GM06990 (cell line): ENCODE measurements around the gene ZNF516.

ENCODE experiments used
- DNase-seq: peaks from one replicate; pipeline ENCODE4 v3.0.0-alpha.2; 2011; ENCODE audit not compliant: insufficient read length; ENCODE audit errors: extremely low read depth
- H3K27me3 ChIP-seq: replicated peaks from 2 replicates; pipeline ENCODE4 v1.6.0; 2011; ENCODE audit warnings: low read length; ENCODE audit not compliant: control insufficient read depth, insufficient read depth
- H3K36me3 ChIP-seq: 2 replicates; pipeline ENCODE4 v1.5.1; 2011; ENCODE audit warnings: low read length; ENCODE audit not compliant: control insufficient read depth, insufficient read depth
- H3K4me3 ChIP-seq: replicated peaks from 2 replicates; pipeline ENCODE4 v1.5.1; 2011; ENCODE audit warnings: low read depth, mild to moderate bottlenecking, control low read depth, low read length
- CTCF ChIP-seq: IDR thresholded peaks from 2 replicates; pipeline ENCODE4 v1.5.1; 2011; ENCODE audit warnings: low read length, control low read depth, mild to moderate bottlenecking, inconsistent platforms; ENCODE audit not compliant: insufficient read depth, poor library complexity, severe bottlenecking

ZNF516 gene

GRCh38 chr18:76399613-76400391 lies 95.2 kb downstream of the ZNF516 start:
- TF ChIP-seq CTCF = no peak
- no peak overlapping the region for H3K4me3 ChIP-seq
- no peak for DNase-seq
- peaks cover 5% of the 10 kb centered on the region for H3K36me3 ChIP-seq
- H3K27me3 ChIP-seq = no peaks in the 10 kb centered on the region

- peak; percentile 63 for DNase-seq
- no peak overlapping the region for H3K4me3 ChIP-seq
- peak; percentile 95 for TF ChIP-seq CTCF
- peaks cover 5% of the 10 kb centered on the region for H3K36me3 ChIP-seq
- H3K27me3 ChIP-seq = no peaks in the 10 kb centered on the region
Measured at GRCh38 chr18:76398896-76399612, 96.0 kb downstream of the ZNF516 start.

GRCh38 chr18:76398295-76398694 lies 96.7 kb downstream of the ZNF516 start:
- Histone ChIP-seq H3K36me3 (peaks cover 5% of the 10 kb centered on the region), H3K27me3 (no peaks in the 10 kb centered on the region), H3K4me3 (no peak overlapping the region)
- TF ChIP-seq CTCF = no peak
- DNase-seq = no peak

- no peak for TF ChIP-seq CTCF
- Histone ChIP-seq H3K27me3 (no peaks in the 10 kb centered on the region), H3K36me3 (peaks cover 5% of the 10 kb centered on the region), H3K4me3 (no peak overlapping the region)
- DNase-seq = no peak
Measured at GRCh38 chr18:76397631-76398030, 97.4 kb downstream of the ZNF516 start.

- no peak for DNase-seq
- peaks cover 3% of the 10 kb centered on the region for H3K36me3 ChIP-seq
- H3K4me3 ChIP-seq = no peak overlapping the region
- no peaks in the 10 kb centered on the region for H3K27me3 ChIP-seq
- TF ChIP-seq CTCF = no peak
Measured at GRCh38 chr18:76396792-76397191, 98.2 kb downstream of the ZNF516 start.
